GM18909 (cell line): Measurements from ENCODE around the gene LAIR1.
"Not testable (repeated sequence)": the region's sequence is repeated elsewhere in the genome, so short reads cannot be mapped to it uniquely, and the experiment has no call there.

ENCODE experiments used
- ATAC-seq: cut with Tn5 transposase; IDR thresholded peaks from one replicate; pipeline ENCODE4 v1.9.1; 2021; ENCODE audit warnings: mild to moderate bottlenecking; ENCODE audit not compliant: unreplicated experiment, poor library complexity

Gene LAIR1

DNA sequence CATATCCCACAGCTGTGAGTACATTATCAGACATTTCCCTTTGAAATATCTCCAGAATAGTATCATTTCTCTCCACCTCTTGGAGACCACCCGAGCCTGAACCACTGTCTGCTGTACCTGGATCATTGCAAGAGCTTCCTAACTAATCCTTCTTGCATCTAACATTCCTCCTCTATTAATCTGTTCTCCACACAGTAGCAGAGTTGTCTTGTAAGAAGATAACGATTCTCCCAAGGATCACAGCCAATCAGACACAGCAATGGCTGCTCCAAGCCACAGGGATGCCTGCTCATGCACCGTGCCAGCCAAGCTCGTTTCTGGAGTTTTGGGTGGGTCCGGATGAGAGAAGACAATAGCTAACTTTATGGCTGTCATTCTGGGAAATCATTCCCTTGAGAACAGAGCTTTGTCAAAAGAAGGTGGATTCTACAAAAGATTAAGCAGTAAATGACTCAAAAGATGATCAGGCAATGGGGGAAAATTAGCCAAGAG is 14.5 kb upstream of the LAIR1 start:
- no peak for ATAC-seq

DNA sequence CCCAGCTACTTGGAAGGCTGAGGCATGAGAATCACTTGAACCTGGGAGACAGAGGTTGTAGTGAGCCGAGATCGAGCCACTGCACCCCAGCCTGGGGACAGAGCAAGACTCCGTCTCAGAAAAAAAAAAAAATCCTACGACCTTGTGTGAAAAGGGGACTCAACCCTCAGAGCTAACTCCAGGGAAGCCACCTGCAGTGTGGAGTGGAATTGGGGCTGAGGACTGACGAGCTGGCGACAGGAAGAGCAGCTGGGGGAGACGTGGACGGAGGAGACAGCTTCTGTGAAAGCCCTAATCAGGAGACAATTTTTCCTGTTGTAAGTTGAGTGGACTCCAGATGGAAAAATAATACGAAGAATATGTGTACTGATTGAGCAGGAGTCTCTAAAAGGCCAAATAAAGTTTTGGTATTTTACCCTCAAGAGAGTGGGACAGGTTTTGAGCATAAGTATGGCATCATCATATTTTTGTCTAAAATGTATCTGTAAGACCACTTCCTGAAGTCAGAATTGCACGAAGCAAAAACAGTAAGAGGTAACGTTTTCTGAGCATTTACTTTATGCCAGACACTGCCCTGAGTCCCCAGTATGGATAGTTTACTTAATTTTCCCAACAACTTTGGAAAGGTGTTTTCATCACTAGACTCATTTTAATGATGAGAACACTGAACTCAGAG is 12.0 kb upstream of the LAIR1 start:
- ATAC-seq = no peak

DNA sequence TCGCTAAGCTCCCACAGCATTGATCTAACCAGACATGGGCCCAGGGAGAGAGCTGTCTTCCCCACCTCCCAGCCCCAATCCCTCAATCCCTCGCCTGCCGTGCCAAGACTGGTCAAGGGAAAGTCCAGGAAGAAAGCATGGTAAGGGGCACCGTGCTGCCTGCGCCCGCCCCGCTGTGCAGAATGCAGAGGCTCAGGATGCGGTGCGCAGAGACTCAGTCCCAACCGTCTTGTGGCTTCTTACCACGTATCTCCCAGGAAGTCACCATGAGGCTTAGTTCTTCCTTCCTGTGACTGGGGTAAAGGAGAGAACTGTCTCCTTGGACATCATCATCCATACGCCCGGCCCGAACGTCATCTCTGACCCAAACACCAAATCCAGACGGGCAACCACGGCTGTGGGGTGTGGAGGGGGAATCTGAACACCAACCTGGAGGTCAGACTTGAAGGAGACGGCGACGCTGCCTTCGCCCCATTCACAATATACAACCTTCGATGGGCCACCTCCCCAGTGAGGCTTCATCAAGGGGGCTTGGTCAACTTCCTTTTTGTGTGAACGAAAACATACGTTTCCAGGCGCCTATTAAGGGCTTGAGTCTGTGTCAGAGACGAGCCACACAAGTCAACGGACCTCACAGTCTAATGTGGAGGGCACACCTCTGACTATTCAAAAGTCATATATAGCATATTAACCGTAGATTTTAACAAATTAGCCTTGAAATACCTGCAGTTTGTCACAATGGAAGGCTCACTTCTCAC is 10.6 kb upstream of the LAIR1 start:
- not testable (repeated sequence) for ATAC-seq

DNA sequence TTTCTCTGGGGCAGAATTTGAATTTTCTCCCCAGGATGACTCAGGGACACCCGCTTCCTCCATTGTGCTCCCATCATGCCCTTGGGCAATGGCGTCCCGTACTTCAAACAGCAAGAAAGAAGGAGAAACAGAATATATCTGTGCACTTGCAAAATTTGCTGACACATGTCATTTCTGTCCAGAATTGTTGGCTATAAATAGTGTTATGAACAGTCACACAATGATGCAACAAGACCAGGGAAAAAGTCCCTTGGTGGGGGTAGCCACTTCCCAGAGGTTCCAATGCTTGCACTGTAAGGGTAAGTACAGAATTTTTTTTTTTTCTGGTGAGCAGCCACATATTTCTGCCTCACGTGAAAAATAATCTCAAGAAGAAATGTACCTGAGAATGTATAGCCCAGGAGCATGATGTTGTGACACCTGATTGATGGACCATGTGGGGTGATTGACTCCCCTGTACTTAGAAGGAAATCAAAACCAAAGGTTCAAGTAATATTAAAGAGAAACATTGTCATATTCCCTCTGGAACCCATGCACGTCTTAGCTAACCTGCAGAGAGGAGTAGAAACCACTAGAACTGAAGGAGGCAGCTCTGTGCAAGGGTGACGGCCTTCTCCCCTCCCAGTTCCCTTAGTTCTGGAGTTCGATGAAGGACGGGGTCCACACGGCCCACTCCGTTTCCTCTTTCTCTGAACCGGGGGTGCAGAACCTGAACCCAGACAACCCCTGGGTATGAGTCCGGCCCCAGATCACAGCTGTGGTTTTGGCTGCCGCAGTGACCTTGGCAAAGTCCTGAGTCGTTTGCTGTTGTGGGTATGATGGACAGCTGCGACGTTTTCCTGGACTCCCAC is 9.3 kb upstream of the LAIR1 start:
- no peak for ATAC-seq

DNA sequence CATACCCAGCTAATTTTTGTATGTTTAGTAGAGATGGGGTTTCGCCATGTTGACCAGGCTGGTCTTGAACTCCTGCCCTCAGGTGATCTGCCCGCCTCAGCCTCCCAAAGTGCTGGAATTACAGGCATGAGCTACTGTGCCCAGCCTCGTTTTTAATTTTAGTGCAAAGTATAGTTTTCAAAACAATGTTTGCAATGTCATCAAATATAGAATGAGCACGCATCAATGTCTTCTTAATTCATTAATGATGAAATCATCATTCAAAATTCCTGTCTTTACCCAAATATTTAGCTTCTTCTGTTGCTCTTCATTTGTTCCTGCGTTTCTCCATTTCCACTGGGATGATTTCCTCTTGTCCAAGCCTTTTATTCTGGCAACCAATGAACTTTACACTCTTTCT is 6.7 kb upstream of the LAIR1 start:
- ATAC-seq = not testable (repeated sequence)

DNA sequence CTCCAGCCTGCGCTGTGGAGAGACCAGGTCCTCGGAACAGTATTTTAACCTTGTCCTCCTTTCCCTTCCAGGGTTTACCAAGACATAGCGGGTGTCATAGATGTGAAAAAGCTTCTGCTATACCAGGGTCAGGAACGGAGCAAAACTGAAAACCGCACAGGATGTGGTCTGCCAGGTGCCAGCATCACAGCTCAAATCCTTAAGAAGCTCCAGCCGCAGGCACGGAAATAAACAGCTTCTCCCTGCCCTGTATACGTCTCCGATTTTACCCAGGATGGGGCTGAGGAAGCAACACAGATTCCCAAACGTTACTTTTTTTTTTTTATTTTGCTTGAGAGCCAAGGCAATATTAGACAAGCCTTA is 5.7 kb upstream of the LAIR1 start:
- ATAC-seq = not testable (repeated sequence)

DNA sequence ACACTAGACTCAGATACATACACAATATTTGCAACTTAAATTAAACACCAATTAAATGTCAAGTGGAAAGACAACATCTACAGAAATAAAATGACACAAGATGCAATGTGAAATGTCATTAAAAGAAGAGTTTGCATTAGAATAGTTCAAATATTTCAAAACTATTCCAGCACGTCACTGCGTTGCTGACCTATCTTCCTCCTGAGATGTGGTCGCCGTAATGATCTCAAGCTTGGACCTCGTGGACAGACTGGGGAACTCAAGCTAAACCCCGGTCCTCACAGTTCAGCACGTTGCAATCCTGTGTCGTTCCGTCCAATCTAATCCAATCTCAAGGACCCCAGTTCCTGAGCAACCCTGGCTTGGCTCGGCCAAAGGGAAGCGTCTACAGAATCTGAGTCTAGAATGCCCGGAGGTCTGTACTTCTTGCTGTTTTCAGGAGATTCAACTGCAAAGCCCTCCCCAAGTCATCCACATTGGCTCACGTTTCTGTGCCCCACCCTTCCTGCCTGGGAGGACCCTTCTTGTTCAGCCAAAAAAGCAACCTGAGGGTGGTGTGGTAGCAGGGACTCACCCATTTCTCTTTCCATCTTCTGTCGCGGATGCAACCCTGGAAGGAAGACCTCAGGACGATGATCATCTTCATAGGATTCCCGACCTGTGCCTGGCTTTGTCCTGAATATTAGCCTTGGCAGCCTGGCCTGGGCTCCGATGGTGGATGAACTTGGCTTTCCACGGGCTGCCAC is 5.1 kb upstream of the LAIR1 start:
- ATAC-seq = not testable (repeated sequence)

DNA sequence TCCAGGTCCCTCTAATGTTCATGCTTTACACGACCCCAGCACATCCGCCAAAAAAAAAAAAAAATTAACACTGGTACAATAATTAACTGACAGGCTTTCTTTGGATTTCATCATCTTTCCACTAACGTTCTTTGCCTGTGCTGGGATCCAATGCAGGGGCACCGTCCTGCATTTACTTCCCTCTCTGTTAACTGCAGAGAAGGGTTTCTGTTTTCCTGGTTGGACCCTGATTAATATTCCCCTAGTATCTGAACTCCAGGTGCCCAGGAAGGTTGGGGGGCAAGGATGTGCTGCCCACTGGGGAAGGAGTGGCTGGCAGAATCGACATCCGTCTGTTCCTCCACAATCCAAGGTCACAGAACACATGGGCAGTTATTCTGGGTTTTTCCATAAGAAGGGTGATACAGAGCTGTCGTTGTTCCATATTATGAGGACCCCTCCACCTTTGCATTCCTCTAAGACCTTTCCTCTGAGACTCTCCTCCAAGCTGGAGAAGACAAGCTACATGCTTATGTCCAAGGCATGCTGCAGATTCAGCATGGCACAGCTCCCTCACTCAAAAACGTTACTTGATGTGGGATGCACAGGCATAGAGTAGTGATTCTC is 4.5 kb upstream of the LAIR1 start:
- ATAC-seq = no peak

DNA sequence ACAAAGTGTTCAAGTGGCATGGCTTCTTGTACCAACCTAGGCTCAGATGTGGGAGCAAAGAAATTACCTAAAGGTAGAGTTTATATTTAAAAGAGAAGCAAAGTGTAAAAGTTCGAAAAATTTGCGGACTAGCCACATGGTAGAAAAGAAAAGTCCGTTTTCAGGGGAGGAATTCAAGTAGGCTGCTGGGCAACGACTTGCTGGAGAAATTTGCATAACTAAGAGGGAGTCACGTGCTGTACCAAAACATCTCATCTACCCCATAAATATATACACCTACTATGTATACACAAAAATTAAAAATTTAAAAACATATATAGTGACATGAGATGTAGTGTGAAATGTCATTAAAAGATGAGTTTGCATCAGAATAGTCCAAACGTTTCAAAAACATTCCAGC is 2.1 kb upstream of the LAIR1 start:
- no peak for ATAC-seq

DNA sequence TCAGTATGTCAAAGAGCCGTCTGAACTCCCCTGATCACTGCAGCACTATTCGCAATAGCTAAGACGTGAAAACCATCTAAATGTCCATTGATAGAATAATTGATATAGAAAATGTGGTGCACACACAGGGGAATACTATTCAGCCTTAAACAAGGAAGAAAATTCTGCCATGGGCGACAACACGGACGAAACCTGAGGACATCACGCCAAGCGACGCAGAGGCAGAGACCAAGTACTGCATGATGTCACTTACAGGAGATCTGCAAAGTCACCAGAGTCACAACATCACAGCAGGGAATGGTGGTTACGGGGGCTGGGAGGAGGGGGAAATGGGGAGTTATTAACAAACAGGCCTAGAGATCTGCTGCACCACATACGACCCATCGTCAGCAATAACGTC is 1.1 kb upstream of the LAIR1 start:
- ATAC-seq = not testable (repeated sequence)

DNA sequence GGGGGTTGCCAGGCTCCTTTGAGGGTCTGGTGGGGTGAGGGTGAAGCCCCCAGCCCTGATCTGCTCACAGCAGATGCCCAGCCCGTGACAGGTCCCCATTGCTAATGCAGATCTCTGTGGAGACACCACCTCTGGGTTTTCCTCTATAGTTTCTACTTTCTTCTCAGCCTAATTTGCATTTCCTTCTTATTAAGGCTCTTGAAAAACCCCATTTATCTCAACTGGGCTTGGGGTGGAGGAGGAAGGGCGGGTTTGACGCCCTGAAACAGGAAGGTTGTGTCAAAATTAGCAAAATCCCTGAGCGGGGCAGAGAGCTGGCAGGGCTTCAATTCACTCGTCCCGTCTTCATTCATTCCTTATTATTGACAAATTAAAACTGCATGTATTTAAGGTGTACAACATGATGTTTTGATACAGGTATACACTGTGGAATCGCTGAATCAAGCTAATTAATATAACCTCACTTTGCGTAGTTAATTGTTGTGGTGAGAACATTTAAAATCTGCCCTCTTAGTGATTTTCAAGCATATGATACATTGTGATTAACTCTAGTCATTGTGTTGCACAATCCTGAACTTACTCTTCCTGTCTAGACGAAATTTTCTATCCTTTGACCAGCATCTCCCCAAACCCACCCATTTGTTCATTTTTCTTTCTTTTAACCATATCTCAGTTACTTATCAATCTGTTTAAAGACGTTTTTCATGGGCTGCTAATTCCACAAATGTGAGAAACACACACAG is 2.9 kb downstream of the LAIR1 start:
- not testable (repeated sequence) for ATAC-seq

DNA sequence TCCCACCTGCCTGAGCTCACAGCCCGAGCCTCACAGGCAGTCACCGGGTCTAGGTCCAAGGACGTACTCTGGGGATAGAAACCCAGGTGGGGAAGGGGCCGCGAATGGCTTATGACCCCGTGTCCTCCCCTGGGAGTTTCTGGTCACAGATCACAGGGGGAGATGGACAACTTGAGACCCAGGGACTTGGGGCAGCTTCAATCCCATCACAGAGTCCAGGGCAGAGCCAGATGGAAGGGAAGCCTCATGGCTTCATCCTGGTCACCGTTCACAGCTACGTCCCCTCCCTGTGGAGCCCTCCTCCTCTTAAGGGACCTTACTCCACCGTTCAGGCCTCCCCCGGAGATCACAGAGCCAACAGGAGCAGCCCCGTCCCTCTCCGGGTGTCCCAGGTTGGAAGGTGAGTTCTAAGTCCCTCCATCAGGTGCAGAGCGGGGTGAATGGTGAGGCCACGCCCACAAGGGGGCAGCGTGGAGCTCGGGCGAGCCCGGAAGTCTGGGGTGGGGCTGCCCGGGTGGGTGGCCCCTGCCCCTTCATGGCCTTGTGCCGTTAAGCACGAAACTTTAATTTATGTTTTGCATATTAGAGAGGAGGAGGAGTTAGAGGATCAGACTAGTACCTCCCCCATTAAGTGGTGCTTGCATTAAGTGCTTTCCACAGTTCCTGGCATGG is 5.4 kb downstream of the LAIR1 start:
- ATAC-seq = peak; percentile 62

DNA sequence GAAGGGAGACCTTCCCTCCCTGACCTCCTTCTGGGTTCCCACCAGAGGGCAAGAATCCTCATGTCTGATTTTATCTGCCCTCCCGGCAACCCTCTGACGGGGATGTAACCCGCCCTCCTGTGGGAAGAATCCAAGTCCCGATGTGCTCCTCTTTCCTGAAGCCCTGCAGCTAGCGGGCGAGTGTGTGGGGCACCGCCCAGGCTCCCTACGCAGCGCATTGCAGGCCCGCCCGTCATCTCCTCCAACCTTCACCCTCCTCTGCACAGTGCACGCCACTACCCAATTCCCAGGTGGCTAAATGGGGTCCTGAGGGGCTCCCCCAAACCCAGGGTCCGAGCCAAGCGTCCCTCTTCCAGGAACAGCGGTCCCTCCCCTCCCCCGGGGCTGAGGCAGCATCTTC is 7.3 kb downstream of the LAIR1 start:
- ATAC-seq = no peak

DNA sequence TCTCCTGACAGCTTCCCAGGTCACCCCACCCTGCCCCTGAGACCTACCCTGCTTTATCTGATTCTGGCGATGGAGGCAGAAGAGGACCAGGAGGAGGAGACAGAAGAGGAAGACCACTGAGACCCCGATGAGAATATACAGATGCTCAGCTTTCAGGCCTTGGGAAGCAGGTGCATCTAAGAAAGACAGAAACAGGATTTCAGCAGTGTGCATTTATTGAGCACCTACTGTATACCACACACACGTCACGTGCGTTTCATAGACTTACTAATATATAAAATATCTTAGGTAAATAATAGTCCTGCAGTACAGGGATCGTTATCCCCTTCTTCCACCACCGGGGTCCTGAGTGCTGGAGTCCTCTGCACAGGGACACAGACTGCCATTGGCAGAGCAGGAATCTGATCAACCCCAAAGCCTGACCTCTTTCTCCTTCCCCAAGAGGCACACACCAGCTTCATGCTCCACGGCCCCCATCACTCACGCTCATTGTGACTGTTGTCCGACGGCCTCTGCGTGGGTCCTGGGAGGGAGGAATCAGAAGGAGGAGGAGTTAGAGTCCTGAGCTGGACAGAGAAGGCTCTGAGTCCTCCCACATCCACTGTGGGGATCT is 8.2 kb downstream of the LAIR1 start:
- no peak for ATAC-seq

DNA sequence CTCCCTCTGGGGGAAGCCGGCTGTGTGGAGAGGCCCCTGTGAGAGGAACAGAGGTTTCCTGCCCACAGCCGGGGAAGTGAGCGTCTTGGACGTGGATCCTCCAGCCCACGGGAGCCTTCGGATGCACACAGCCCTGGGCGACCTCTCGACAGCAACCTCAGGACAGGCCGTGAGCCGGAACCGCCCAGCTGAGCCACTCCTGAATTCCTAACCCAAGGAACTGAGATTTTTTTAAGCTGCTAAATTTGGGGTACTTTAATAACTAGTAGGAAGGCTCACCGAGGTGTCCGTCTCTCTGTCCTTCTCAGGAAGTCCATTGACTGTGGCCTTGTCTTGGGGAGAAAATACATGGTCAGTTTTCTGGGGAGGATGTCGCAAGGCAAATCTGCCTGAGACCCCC is 9.1 kb downstream of the LAIR1 start:
- no peak for ATAC-seq

DNA sequence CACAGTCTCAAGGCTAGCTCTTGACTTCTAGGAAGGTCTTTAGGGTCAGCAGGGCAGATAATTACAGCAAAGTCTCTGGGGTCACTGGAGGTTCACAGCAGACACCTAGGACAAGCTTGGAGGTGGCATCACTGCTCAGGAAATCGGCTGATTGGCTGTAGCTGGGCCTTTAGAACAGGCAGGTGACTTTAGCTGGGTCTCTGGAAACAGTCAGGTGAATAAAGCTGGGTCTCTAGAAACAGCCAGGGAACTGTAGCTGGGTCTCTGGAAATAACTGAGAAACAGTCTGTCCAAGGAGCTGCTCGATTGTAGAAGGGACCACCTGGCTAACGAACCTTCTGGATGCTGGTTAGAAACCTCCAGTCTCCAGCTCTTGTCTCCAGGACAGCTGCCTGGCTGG is 10.0 kb downstream of the LAIR1 start:
- ATAC-seq = no peak

DNA sequence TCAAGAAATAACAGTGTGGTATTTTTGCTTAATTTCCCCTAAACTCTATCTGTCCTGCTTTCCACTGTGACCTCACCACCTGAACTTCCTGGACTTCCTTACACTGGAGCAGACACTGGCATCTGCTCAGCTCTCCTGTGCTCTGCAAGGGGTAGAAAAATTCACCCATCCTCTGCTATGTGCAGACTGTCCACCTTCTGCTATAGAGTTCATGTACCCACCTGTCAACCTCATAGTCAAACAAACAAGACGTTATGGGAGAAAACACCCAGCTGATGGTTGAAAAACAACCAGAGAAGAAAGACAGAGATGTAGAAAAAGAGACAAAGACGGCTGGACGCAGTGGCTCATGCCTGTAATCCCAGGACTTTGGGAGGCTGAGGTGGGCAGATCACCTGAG is 12.2 kb downstream of the LAIR1 start:
- no peak for ATAC-seq

DNA sequence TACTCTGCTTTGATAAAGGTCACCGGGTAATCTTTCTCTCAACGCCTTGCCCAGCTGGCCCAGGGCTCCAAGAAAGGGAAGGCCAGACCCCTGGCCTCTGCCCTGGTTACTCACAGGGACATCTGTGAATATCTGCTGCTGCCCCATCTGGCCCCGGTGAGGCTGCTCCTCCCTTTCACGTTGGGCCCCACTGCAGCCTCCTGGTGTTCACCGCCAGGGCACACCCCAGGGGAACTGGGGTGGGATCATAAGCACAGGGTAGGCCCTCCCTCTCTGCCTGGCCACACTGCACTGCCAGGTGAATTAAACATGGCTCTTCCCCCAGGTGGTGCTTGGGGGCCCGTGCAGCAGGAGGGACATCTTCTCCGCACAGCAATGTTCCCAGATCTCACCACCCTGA is 12.7 kb downstream of the LAIR1 start:
- ATAC-seq = no peak
